ENCODE measurements around the gene MPND. TPM values are rescaled to one million over a fixed set of nuclear protein-coding genes. Genes with fewer than 3 reads are reported as not detected.
A peak's percentile ranks its signal among the peaks of the same experiment; 100 is the strongest.

Gene MPND
- total and polyA plus RNA-seq, 2 of the 13 experiments (the other 11 are each of a cell fraction or from before 2014, with no cell fraction given) = 10.8 to 15.8 TPM

- 97% methylated on average over 6 of the region's 8 CpGs for WGBS (ENCODE audit: low lambda C conversion rate)
- in situ Hi-C loops (cut with HindIII; ENCODE audit: extremely low pct_ligation_motif_present, low pct_unique_long_range_greater_than_20kb) (no loop called here), intact Hi-C loops (cut with micrococcal nuclease; ENCODE audit: unreplicated experiment) (no loop called here)
- DNase-seq (ENCODE audit: low spot score) = no peak
- ATAC-seq = no peak
- no peak for FAIRE-seq
- H3K9me3 ChIP-seq (ENCODE audit: low read length) = no peaks in the 10 kb centered on the region
- no peak overlapping the region for H3K4me3 ChIP-seq (replicated peaks in 1 of 3; ENCODE audit: insufficient read depth in 1 of 3, low read depth in 2 of 3, low read length in 3 of 3)
- H3K79me2 ChIP-seq (ENCODE audit: insufficient read depth, low read length) = peaks cover 59% of the 10 kb centered on the region
- H3K27ac ChIP-seq (ENCODE audit: extremely low read length, insufficient read depth, low read length) = peak overlapping the region; percentile 84
- H4K20me1 ChIP-seq (ENCODE audit: insufficient read depth, low read length) = peaks cover 2% of the 10 kb centered on the region; the same call in 1 of the 2 replicates
- no peak overlapping the region for H2AFZ ChIP-seq (ENCODE audit: low read length)
- peaks cover 8 to 24% of the 10 kb centered on the region in 2 experiments; a peak in 4 of 5 replicates for H3K36me3 ChIP-seq (replicated peaks in 1 of 2; ENCODE audit: control insufficient read depth in 1 of 2, insufficient read depth in 2 of 2, low read length in 2 of 2)
- H3K4me1 ChIP-seq (ENCODE audit: insufficient read depth, low read length) = peaks cover 42% of the 10 kb centered on the region
- POLR2A ChIA-PET = interaction anchor here (3.9 kb wide), 1 partner anchor 30 kb away, joined by 30 read pairs; the partner anchor contains the start of gene MPND
- no peak overlapping the region for H3K4me2 ChIP-seq (ENCODE audit: low read depth, low read length)
- CTCF ChIA-PET (ENCODE audit: low intra/inter-chr PET ratio, low total read pairs) = no interaction called here
- BruUV-seq (replicated peaks) = no TSS peak
- H3K9ac ChIP-seq (ENCODE audit: insufficient read depth, low read depth, low read length) = no peak overlapping the region
- no peaks in the 10 kb centered on the region for H3K27me3 ChIP-seq (ENCODE audit: control insufficient read depth in 1 of 2, insufficient read depth in 2 of 2, low read length in 2 of 2)
- no peak for TF ChIP-seq LBX2 (CRISPR knock-in tag; IDR thresholded peaks at IDR 0.05; ENCODE audit: borderline replicate concordance)
- no peak for TF ChIP-seq ZNF557 (CRISPR knock-in tag; IDR thresholded peaks at IDR 0.05)
- no peak for TF ChIP-seq ZBTB42 (CRISPR knock-in tag; IDR thresholded peaks at IDR 0.05)
- no peak for TF ChIP-seq ASH2L (IDR thresholded peaks at IDR 0.05; ENCODE audit: insufficient read length, low read depth, low read length)
- TF ChIP-seq ZNF646 (CRISPR knock-in tag; IDR thresholded peaks at IDR 0.05) = no peak
- no peak for TF ChIP-seq ZNF883 (CRISPR knock-in tag; IDR thresholded peaks at IDR 0.05; ENCODE audit: not compliant biosample characterization)
- no peak for TF ChIP-seq KLF9 (CRISPR knock-in tag; IDR thresholded peaks at IDR 0.05; ENCODE audit: low read depth)
- TF ChIP-seq NFAT5 (CRISPR knock-in tag; IDR thresholded peaks at IDR 0.05) = no peak
- no peak for TF ChIP-seq SNAPC5 (CRISPR knock-in tag; IDR thresholded peaks at IDR 0.05; ENCODE audit: borderline replicate concordance)
- TF ChIP-seq PLRG1 (conservative IDR thresholded peaks at IDR 0.05) = no peak
- TF ChIP-seq ERF (CRISPR knock-in tag; IDR thresholded peaks at IDR 0.05) = no peak
- no peak for TF ChIP-seq SRSF1 (optimal IDR thresholded peaks at IDR 0.05; ENCODE audit: low read depth, low read length)
- TF ChIP-seq NKX3-1 (CRISPR knock-in tag; IDR thresholded peaks at IDR 0.05) = no peak
- no peak for TF ChIP-seq ZNF605 (CRISPR knock-in tag; IDR thresholded peaks at IDR 0.05)
These were observed 29.6 kb downstream of the MPND start for GRCh38 chr19:4373013-4373367.

Measured in HepG2 (cell line).